IMR-90 (cell line): Measurements from ENCODE around the gene BMERB1. TPM values are rescaled to one million over a fixed set of nuclear protein-coding genes. Genes with fewer than 3 reads are reported as not detected.

Experiments
- ATAC-seq: fragments of 200-7000 bp; cut with Tn5 transposase; 2 replicates; pipeline ENCODE4 v1.9.1; 2020; ENCODE audit warnings: low read depth, mild to moderate bottlenecking, moderate library complexity
- BruUV-seq: library from RNA; stranded (reverse); fragments of 400-500 nt; replicated peaks from 2 replicates; lab custom pipeline; 2021; lab: Mats Ljungman, UMichigan
- CTCF ChIA-PET: fragments of 300-600 bp; formaldehyde crosslinking; extraction: SDS; loops from one replicate; lab custom pipeline; 2021; ENCODE audit warnings: antibody characterized with exemption; lab: Yijun Ruan, JAX
- POLR2A ChIA-PET: fragments of 300-600 bp; sonication (Branson Sonifier 250); formaldehyde crosslinking; loops from one replicate; lab custom pipeline; 2022; ENCODE audit warnings: antibody characterized with exemption; ENCODE audit not compliant: unreplicated experiment; lab: Charles Lee
- DNase-seq: peaks from one replicate; pipeline ENCODE4 v3.0.0; 2013
- H2AFZ ChIP-seq: replicated peaks from 2 replicates; pipeline ENCODE3; 2013; ENCODE audit warnings: low read length, mild to moderate bottlenecking; ENCODE audit not compliant: poor library complexity
- H2AK5ac ChIP-seq: 2 replicates; pipeline ENCODE4 v1.6.1; 2013; ENCODE audit warnings: low read depth, low read length, inconsistent platforms
- H2AK9ac ChIP-seq: replicated peaks from 2 replicates; pipeline ENCODE3; 2013; ENCODE audit warnings: mild to moderate bottlenecking, low read depth, low read length, moderate library complexity; ENCODE audit not compliant: poor library complexity
- H2BK120ac ChIP-seq: 2 replicates; pipeline ENCODE4 v1.6.1; 2013; ENCODE audit warnings: low read depth, low read length, inconsistent platforms
- H2BK15ac ChIP-seq: 3 replicates; pipeline ENCODE4 v1.6.1; 2013; ENCODE audit warnings: low read depth, low read length, inconsistent platforms
- H2BK20ac ChIP-seq: 2 replicates; pipeline ENCODE4 v1.6.1; 2013; ENCODE audit warnings: low read depth, mild to moderate bottlenecking, inconsistent platforms, low read length, moderate library complexity
- H2BK5ac ChIP-seq: 2 replicates; pipeline ENCODE4 v1.6.1; 2013; ENCODE audit warnings: mild to moderate bottlenecking, low read depth, low read length, inconsistent platforms; ENCODE audit not compliant: poor library complexity, severe bottlenecking
- H3K14ac ChIP-seq: replicated peaks from 2 replicates; pipeline ENCODE4 v1.6.1; 2013; ENCODE audit warnings: low read depth, low read length, inconsistent platforms
- H3K18ac ChIP-seq: 2 replicates; pipeline ENCODE4 v1.6.1; 2013; ENCODE audit warnings: low read depth, low read length, control low read depth
- H3K23ac ChIP-seq: 2 replicates; pipeline ENCODE4 v1.6.1; 2013; ENCODE audit warnings: low read depth, low read length, inconsistent platforms
- H3K27ac ChIP-seq: 2 replicates; pipeline ENCODE4 v1.5.1; 2013; ENCODE audit warnings: mild to moderate bottlenecking, control low read depth, low read length; ENCODE audit not compliant: insufficient read depth
- H3K27me3 ChIP-seq: 2 replicates; pipeline ENCODE4 v1.6.1; 2013; ENCODE audit warnings: low read length; ENCODE audit not compliant: control insufficient read depth, insufficient read depth
- H3K36me3 ChIP-seq: 2 replicates; pipeline ENCODE4 v1.6.1; 2013; ENCODE audit warnings: low read length, mixed read lengths; ENCODE audit not compliant: control insufficient read depth, insufficient read depth
- H3K4ac ChIP-seq: 2 replicates; pipeline ENCODE4 v1.6.1; 2013; ENCODE audit warnings: low read depth, low read length, inconsistent platforms
- H3K4me1 ChIP-seq: 2 replicates; pipeline ENCODE4 v1.6.1; 2013; ENCODE audit warnings: low read length, mixed read lengths; ENCODE audit not compliant: control insufficient read depth, insufficient read depth
- H3K4me2 ChIP-seq: 2 replicates; pipeline ENCODE4 v1.6.1; 2013; ENCODE audit warnings: low read depth, mild to moderate bottlenecking, control low read depth, low read length, moderate library complexity
- H3K4me3 ChIP-seq: 2 replicates; pipeline ENCODE4 v1.5.1; 2013; ENCODE audit warnings: low read depth, mild to moderate bottlenecking, control low read depth, low read length, moderate library complexity; ENCODE audit not compliant: insufficient read depth
- H3K56ac ChIP-seq: 2 replicates; pipeline ENCODE4 v1.6.1; 2013; ENCODE audit warnings: low read length, inconsistent platforms; ENCODE audit not compliant: insufficient read depth; ENCODE audit errors: extremely low read depth
- H3K79me1 ChIP-seq, 2 experiments: 2 replicates each; pipeline ENCODE4 v1.6.1; 2013; ENCODE audit warnings: low read length in 2 of 2, inconsistent platforms in 1 of 2, low read depth in 1 of 2
- H3K9ac ChIP-seq: 2 replicates; pipeline ENCODE4 v1.6.1; 2013; ENCODE audit warnings: low read depth, low read length, control low read depth
- H3K9me1 ChIP-seq: 2 replicates; pipeline ENCODE4 v1.6.1; 2013; ENCODE audit warnings: low read length, inconsistent platforms; ENCODE audit not compliant: insufficient read depth
- H3K9me3 ChIP-seq: 2 replicates; pipeline ENCODE4 v1.6.1; 2013; ENCODE audit warnings: low read length; ENCODE audit not compliant: control insufficient read depth, insufficient read depth
- H4K20me1 ChIP-seq: 2 replicates; pipeline ENCODE4 v1.6.1; 2013; ENCODE audit warnings: low read length, inconsistent platforms; ENCODE audit not compliant: insufficient read depth
- H4K5ac ChIP-seq: 2 replicates; pipeline ENCODE4 v1.6.1; 2013; ENCODE audit warnings: mild to moderate bottlenecking, low read depth, low read length, control low read depth
- H4K8ac ChIP-seq, 2 experiments: 2 replicates each; pipeline ENCODE4 v1.6.1; 2013; ENCODE audit warnings: low read depth in 2 of 2, low read length in 2 of 2, control low read depth in 1 of 2, inconsistent platforms in 1 of 2
- H4K91ac ChIP-seq: 2 replicates; pipeline ENCODE4 v1.6.1; 2013; ENCODE audit warnings: low read depth, low read length, inconsistent platforms; ENCODE audit not compliant: insufficient read depth
- BHLHE40 ChIP-seq: fragments of 150-350 bp; IDR thresholded peaks from 2 replicates; pipeline ENCODE4 v1.6.1; 2016; ENCODE audit warnings: mild to moderate bottlenecking, low read depth, low read length
- CEBPB ChIP-seq: IDR thresholded peaks from 2 replicates; pipeline ENCODE4 v1.6.1; 2012; ENCODE audit warnings: low read depth, low read length, improper control_type of control experiment
- CHD1 ChIP-seq: IDR thresholded peaks from 2 replicates; pipeline ENCODE4 v1.6.1; 2012; ENCODE audit warnings: low read depth, low read length, improper control_type of control experiment
- CTCF ChIP-seq: conservative IDR thresholded peaks from 2 replicates; pipeline ENCODE4 v1.5.1; 2012; ENCODE audit warnings: mild to moderate bottlenecking, low read depth, low read length, improper control_type of control experiment
- ELK1 ChIP-seq: fragments of 150-350 bp; IDR thresholded peaks from 2 replicates; pipeline ENCODE4 v1.6.1; 2016; ENCODE audit warnings: low read depth, mild to moderate bottlenecking, low read length, moderate library complexity, borderline replicate concordance
- FOS ChIP-seq: fragments of 150-350 bp; IDR thresholded peaks from 2 replicates; pipeline ENCODE4 v1.6.1; 2016; ENCODE audit warnings: low read depth, low read length
- MAFK ChIP-seq: IDR thresholded peaks from 2 replicates; pipeline ENCODE4 v1.6.1; 2012; ENCODE audit warnings: low read depth, low read length, improper control_type of control experiment
- MAZ ChIP-seq: IDR thresholded peaks from 2 replicates; pipeline ENCODE4 v1.6.1; 2012; ENCODE audit warnings: low read depth, mild to moderate bottlenecking, low read length, improper control_type of control experiment, moderate library complexity, borderline replicate concordance
- MXI1 ChIP-seq: IDR thresholded peaks from 2 replicates; pipeline ENCODE4 v1.6.1; 2012; ENCODE audit warnings: low read depth, mild to moderate bottlenecking, low read length, moderate library complexity, borderline replicate concordance
- NFE2L2 ChIP-seq: fragments of 150-350 bp; IDR thresholded peaks from 2 replicates; pipeline ENCODE4 v1.6.1; 2016; ENCODE audit warnings: low read depth, mild to moderate bottlenecking, low read length
- POLR2A ChIP-seq: IDR thresholded peaks from 2 replicates; pipeline ENCODE4 v1.6.1; 2012; ENCODE audit warnings: mild to moderate bottlenecking, low read depth, low read length
- RAD21 ChIP-seq: IDR thresholded peaks from 2 replicates; pipeline ENCODE4 v1.6.1; 2012; ENCODE audit warnings: low read length, improper control_type of control experiment
- RCOR1 ChIP-seq: IDR thresholded peaks from 2 replicates; pipeline ENCODE4 v1.6.1; 2012; ENCODE audit warnings: mild to moderate bottlenecking, low read length, improper control_type of control experiment; ENCODE audit not compliant: insufficient replicate concordance
- RFX5 ChIP-seq: IDR thresholded peaks from 2 replicates; pipeline ENCODE4 v1.8.0; 2012; ENCODE audit warnings: low read depth, mild to moderate bottlenecking, low read length, moderate library complexity
- SMC3 ChIP-seq: fragments of 150-350 bp; IDR thresholded peaks from 2 replicates; pipeline ENCODE4 v1.6.1; 2016; ENCODE audit warnings: low read depth, mild to moderate bottlenecking, antibody characterized with exemption, low read length, moderate library complexity
- USF2 ChIP-seq: fragments of 150-350 bp; IDR thresholded peaks from 2 replicates; pipeline ENCODE4 v1.6.1; 2017; ENCODE audit warnings: mild to moderate bottlenecking, antibody characterized with exemption, low read length, low read depth
- WGBS, 2 experiments: methylation state at CpG; one replicate each; pipeline versions ENCODE4 v1.1.5 to v1.1.7; 2013; ENCODE audit warnings: missing lambda C conversion rate in 2 of 2; ENCODE audit not compliant: insufficient read length in 1 of 2; ENCODE audit errors: extremely low coverage in 2 of 2; 5-methylcytosine and 5-hydroxymethylcytosine counted together
- dilution Hi-C: fragments of 300-500 bp; cut with HindIII; formaldehyde crosslinking; loops from one replicate; pipeline ENCODE4 v1.14.3; 2018; ENCODE audit warnings: low sequenced_read_pairs; ENCODE audit not compliant: unreplicated experiment
- in situ Hi-C: fragments of 300-500 bp; cut with MboI; formaldehyde crosslinking; loops from 3 replicates; pipeline ENCODE4 v1.14.3; 2019; ENCODE audit warnings: low sequenced_read_pairs, inconsistent platforms, mixed read lengths
- intact Hi-C: fragments of 100-400 bp; cut with micrococcal nuclease; formaldehyde crosslinking; loops from 2 replicates; pipeline ENCODE4 v1.10.0; 2022
- polyA plus RNA-seq, 3 experiments: library from polyadenylated mRNA; depleted of rRNA; stranded (reverse); fragments of >200 nt; gene quantifications; 2 replicates each; pipeline ENCODE4 v1.2.3, GENCODE V29; 2012; ENCODE audit warnings: low replicate concordance in 1 of 3
- total RNA-seq: library from RNA; depleted of rRNA; stranded (reverse); fragments of >200 nt; gene quantifications from 2 replicates; pipeline ENCODE4 v1.2.3, GENCODE V29; 2012

The BMERB1 gene
- total and polyA plus RNA-seq, 2 of the 4 experiments (the other 2 are of a cell fraction), result 22.6 to 32.9 TPM

DNA sequence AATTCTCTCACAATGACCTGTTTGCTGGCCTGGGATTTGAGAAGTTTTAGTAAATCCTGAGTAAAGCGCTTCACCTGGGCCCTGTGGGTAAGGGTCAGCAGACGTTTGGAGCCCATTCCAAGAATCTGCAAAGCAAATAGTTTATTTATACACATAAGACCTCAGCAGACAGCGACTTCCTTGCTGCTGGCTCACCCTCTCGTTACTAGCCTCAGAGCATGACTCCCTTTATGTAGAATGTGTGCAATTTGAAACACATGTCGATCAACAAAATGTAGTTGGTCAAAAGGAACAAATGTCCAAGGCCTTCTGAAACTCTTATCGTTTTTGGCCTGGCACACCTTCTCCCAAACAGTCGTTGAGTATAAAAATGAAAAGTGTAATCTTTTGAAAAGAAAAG lies 177.2 kb downstream of the BMERB1 start:
- H2AK5ac ChIP-seq, result no peak overlapping the region
- dilution Hi-C loops, result no loop called here
- peaks cover 4% of the 10 kb centered on the region; the same call in 1 of the 2 replicates for H4K20me1 ChIP-seq
- TF ChIP-seq FOS (no peak), MAFK (no peak), RFX5 (no peak), NFE2L2 (no peak), USF2 (no peak), CTCF (no peak), CEBPB (no peak), SMC3 (no peak), MAZ (no peak), RCOR1 (no peak), ELK1 (no peak), RAD21 (no peak), MXI1 (no peak), CHD1 (no peak), POLR2A (no peak), BHLHE40 (no peak)
- H4K8ac ChIP-seq, result no peak overlapping the region
- intact Hi-C loops, result no loop called here
- no peak overlapping the region for H4K91ac ChIP-seq
- H3K4me3 ChIP-seq, result no peak overlapping the region
- no TSS peak for BruUV-seq
- H2BK120ac ChIP-seq, result no peak overlapping the region; the same call in 1 of the 2 replicates
- H2AFZ ChIP-seq, result no peak overlapping the region
- peak overlapping the region; percentile 47 for H2BK5ac ChIP-seq
- no peak overlapping the region for H3K18ac ChIP-seq
- H2BK20ac ChIP-seq, result no peak overlapping the region; the same call in 1 of the 2 replicates
- 76% methylated on average over 2 of the region's 7 CpGs; no CpG with 5 or more reads in 1 of the 2 experiments for WGBS, 2 experiments
- no peak overlapping the region for H3K56ac ChIP-seq
- no peak overlapping the region for H3K27ac ChIP-seq
- CTCF ChIA-PET, result no interaction called here
- H3K79me1 ChIP-seq, result peaks cover 0 to 20% of the 10 kb centered on the region in 2 experiments; a peak in 2 of 4 replicates
- ATAC-seq (no peak), DNase-seq (peak; percentile 44)
- H3K4me2 ChIP-seq, result no peak overlapping the region
- H2AK9ac ChIP-seq, result no peak overlapping the region
- in situ Hi-C loops, result no loop called here
- H3K4ac ChIP-seq, result no peak overlapping the region
- no peak overlapping the region for H3K9ac ChIP-seq
- POLR2A ChIA-PET, result no interaction called here
- peaks cover 10% of the 10 kb centered on the region for H3K4me1 ChIP-seq
- H2BK15ac ChIP-seq, result no peak overlapping the region
- H3K27me3 ChIP-seq, result no peaks in the 10 kb centered on the region
- H4K5ac ChIP-seq, result no peak overlapping the region
- peaks cover 50% of the 10 kb centered on the region for H3K36me3 ChIP-seq
- peaks cover 15% of the 10 kb centered on the region for H3K9me1 ChIP-seq
- H3K14ac ChIP-seq, result no peak overlapping the region
- no peaks in the 10 kb centered on the region for H3K9me3 ChIP-seq
- no peak overlapping the region for H3K23ac ChIP-seq
